Neural progenitor cell (in vitro differentiated cells): Measurements from ENCODE around the gene CCDC88B.

ENCODE experiments used
- CTCF ChIP-seq: fragments of 200-600 bp; sonication (generic); IDR thresholded peaks from 2 replicates; pipeline ENCODE4 v1.5.1; 2017; ENCODE audit warnings: antibody characterized with exemption, mild to moderate bottlenecking
- EZH2 ChIP-seq: fragments of 200-600 bp; sonication (generic); IDR thresholded peaks from 2 replicates; pipeline ENCODE4 v1.6.1; 2017; ENCODE audit warnings: antibody characterized with exemption, mild to moderate bottlenecking, moderate library complexity

DNA sequence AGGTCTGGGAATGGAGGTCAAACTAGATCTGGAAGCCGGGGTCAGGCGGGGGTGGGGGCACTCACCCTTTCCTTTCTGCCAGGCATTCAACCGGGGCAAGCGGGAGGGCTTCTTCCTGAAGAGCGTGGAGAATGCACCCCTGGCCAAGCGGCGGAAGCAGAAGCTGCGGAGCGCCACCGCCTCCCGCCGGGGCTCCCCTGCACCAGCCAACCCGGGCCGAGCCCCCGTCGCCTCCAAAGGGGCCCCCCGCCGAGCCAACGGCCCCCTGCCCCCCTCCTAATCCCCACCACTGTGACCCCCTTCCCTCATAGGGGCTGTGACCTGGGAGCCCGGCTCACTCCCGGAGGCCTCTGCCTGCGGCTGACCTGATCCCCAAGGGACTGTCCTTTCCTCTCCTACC is 31.2 kb downstream of the CCDC88B start:
- TF ChIP-seq CTCF = no peak
- no peak for TF ChIP-seq EZH2
